ENCODE measurements around the gene TEX101. TPM values are rescaled to one million over a fixed set of nuclear protein-coding genes. Genes with fewer than 3 reads are reported as not detected.

Gene TEX101
- polyA plus RNA-seq, 3 donors: 0.16 TPM; not detected in 2

- Histone ChIP-seq H3K4me1 (ENCODE audit: control insufficient read depth in 1 of 2, insufficient read depth in 2 of 2, low read length in 2 of 2) (peaks cover 3 to 5% of the 10 kb centered on the region in 2 donors), H3K27ac (ENCODE audit: low read depth in 1 of 2, low read length in 2 of 2) (no peak overlapping the region), H3K4me3 (replicated peaks in 1 of 3; ENCODE audit: low read depth in 2 of 3, low read length in 3 of 3) (no peak overlapping the region), H2AFZ (ENCODE audit: insufficient read depth, low read depth, low read length, poor library complexity, severe bottlenecking) (no peak overlapping the region), H3K36me3 (replicated peaks in 1 of 2; ENCODE audit: control insufficient read depth in 1 of 2, insufficient read depth in 2 of 2, low read length in 2 of 2) (no peaks in the 10 kb centered on the region), H3K9ac (ENCODE audit: insufficient read depth, low read length, poor library complexity, severe bottlenecking) (no peak overlapping the region), H3K79me2 (ENCODE audit: insufficient read depth, low read length) (no peaks in the 10 kb centered on the region), H4K20me1 (ENCODE audit: insufficient read depth, low read length) (no peaks in the 10 kb centered on the region), H3K27me3 (ENCODE audit: control insufficient read depth in 2 of 2, insufficient read depth in 2 of 2, low read length in 2 of 2) (no peaks in the 10 kb centered on the region), H3K9me3 (replicated peaks in 1 of 2; ENCODE audit: control insufficient read depth in 1 of 2, insufficient read depth in 1 of 2, low read length in 2 of 2) (no peaks in the 10 kb centered on the region), H3K4me2 (replicated peaks; ENCODE audit: extremely low read depth, low read length, poor library complexity, severe bottlenecking) (no peak overlapping the region)
- intact Hi-C loops (cut with micrococcal nuclease): loop anchor here in 1 of 2 donors (2.0 kb wide), 1 partner anchor 85 kb away; no protein-coding TSS in a partner anchor
- Mint-ChIP-seq H3K27me3 (ENCODE audit: low read depth in 3 of 3) (peaks cover 2 to 12% (median 8%) of the 10 kb centered on the region in 3 donors), H3K36me3 (no peaks in the 10 kb centered on the region), H3K9me3 (peaks cover 0 to 2% (median 0%) of the 10 kb centered on the region in 7 donors), H3K27ac (peak overlapping the region in 1 of 7 donors; percentile 38), H3K4me3 (no peak overlapping the region), H3K4me1 (peaks cover 12% of the 10 kb centered on the region)
- no CpG with 5 or more reads among the region's 2 CpGs for WGBS (ENCODE audit: insufficient coverage)
- DNase-seq: no peak
- TF ChIP-seq CTCF (IDR thresholded peaks at IDR 0.05): no peak
Measured at GRCh38 chr19:43433358-43433673, 18.6 kb downstream of the TEX101 start.

GRCh38 chr19:43433689-43434088 lies 19.0 kb downstream of the TEX101 start:
- WGBS (ENCODE audit: insufficient coverage): 92% methylated on average over 2 of the region's 6 CpGs
- H3K27me3 ChIP-seq (ENCODE audit: control insufficient read depth in 2 of 2, insufficient read depth in 2 of 2, low read length in 2 of 2): no peaks in the 10 kb centered on the region
- no peaks in the 10 kb centered on the region for H3K9me3 ChIP-seq (replicated peaks in 1 of 2; ENCODE audit: control insufficient read depth in 1 of 2, insufficient read depth in 1 of 2, low read length in 2 of 2)
- peaks cover 7 to 9% of the 10 kb centered on the region in 2 donors for H3K4me1 ChIP-seq (ENCODE audit: control insufficient read depth in 1 of 2, insufficient read depth in 2 of 2, low read length in 2 of 2)
- no peak overlapping the region for H3K4me3 ChIP-seq (replicated peaks in 1 of 3; ENCODE audit: low read depth in 2 of 3, low read length in 3 of 3)
- no peaks in the 10 kb centered on the region for H3K36me3 Mint-ChIP-seq
- no peak for TF ChIP-seq CTCF (IDR thresholded peaks at IDR 0.05)
- H3K27me3 Mint-ChIP-seq (ENCODE audit: low read depth in 3 of 3): peaks cover 2 to 12% (median 8%) of the 10 kb centered on the region in 3 donors
- no peak overlapping the region for H2AFZ ChIP-seq (ENCODE audit: insufficient read depth, low read depth, low read length, poor library complexity, severe bottlenecking)
- no peaks in the 10 kb centered on the region for H3K36me3 ChIP-seq (replicated peaks in 1 of 2; ENCODE audit: control insufficient read depth in 1 of 2, insufficient read depth in 2 of 2, low read length in 2 of 2)
- no peaks in the 10 kb centered on the region for H4K20me1 ChIP-seq (ENCODE audit: insufficient read depth, low read length)
- H3K27ac ChIP-seq (ENCODE audit: low read depth in 1 of 2, low read length in 2 of 2): no peak overlapping the region
- no peak for DNase-seq
- peaks cover 15% of the 10 kb centered on the region for H3K4me1 Mint-ChIP-seq
- intact Hi-C loops (cut with micrococcal nuclease): loop anchor here in 1 of 2 donors (2.0 kb wide), 1 partner anchor 85 kb away; no protein-coding TSS in a partner anchor
- no peaks in the 10 kb centered on the region for H3K79me2 ChIP-seq (ENCODE audit: insufficient read depth, low read length)
- no peak overlapping the region for H3K27ac Mint-ChIP-seq
- no peak overlapping the region for H3K9ac ChIP-seq (ENCODE audit: insufficient read depth, low read length, poor library complexity, severe bottlenecking)
- H3K4me3 Mint-ChIP-seq: no peak overlapping the region
- peaks cover 0 to 2% (median 0%) of the 10 kb centered on the region in 7 donors for H3K9me3 Mint-ChIP-seq
- no peak overlapping the region for H3K4me2 ChIP-seq (replicated peaks; ENCODE audit: extremely low read depth, low read length, poor library complexity, severe bottlenecking)

All from CD14-positive monocyte (primary cell).